Measurements from ENCODE around the gene ZAR1L.
"Not testable (repeated sequence)": the region's sequence is repeated elsewhere in the genome, so short reads cannot be mapped to it uniquely, and the experiment has no call there.

The ZAR1L gene

DNA sequence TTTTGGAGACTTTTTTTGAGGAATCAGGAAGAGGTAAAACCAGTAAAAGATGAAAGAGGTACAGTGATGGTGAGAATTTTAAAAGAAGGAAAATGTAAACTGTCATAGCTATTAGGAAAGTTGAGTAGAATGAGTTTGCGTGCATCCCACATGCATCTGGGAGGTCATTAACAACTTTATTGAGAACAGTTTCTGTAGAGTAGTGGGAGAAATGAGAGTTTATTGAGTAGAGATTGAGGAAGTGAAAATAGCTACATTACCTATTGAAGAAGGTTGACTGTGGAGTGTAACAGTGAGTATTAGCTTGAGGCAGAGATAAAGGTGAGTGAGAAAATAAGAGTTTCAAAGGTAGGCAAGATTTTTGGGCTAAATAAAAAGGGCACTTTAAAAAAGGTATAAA, 38.9 kb upstream of the ZAR1L start:
- Histone ChIP-seq H3K4me1 (ENCODE audit: control insufficient read depth, insufficient read depth, low read length) (no peaks in the 10 kb centered on the region), H3K27ac (ENCODE audit: extremely low read depth, low read depth, low read length) (no peak overlapping the region), H3K9me3 (ENCODE audit: control insufficient read depth, insufficient read depth, low read depth, low read length) (no peaks in the 10 kb centered on the region), H3K4me3 (ENCODE audit: low read depth, low read length) (no peak overlapping the region), H3K36me3 (ENCODE audit: control insufficient read depth in 2 of 2, insufficient read depth in 1 of 2, low read length in 2 of 2) (peaks cover 0 to 36% of the 10 kb centered on the region in 2 experiments; a peak in 2 of 3 replicates)
- ChIA-PET POLR2A (no interaction called here), CTCF (interaction anchor here (0.6 kb wide), 1 partner anchor 629 kb away, joined by 4 read pairs; no protein-coding TSS in a partner anchor)
- no peak for TF ChIP-seq ZNF19 (tag by site-specific recombination; IDR thresholded peaks at IDR 0.05; ENCODE audit: low read depth)
- TF ChIP-seq ZNF530 (tag by site-specific recombination; IDR thresholded peaks at IDR 0.05; ENCODE audit: low read depth): no peak
- TF ChIP-seq, protein P1, sequence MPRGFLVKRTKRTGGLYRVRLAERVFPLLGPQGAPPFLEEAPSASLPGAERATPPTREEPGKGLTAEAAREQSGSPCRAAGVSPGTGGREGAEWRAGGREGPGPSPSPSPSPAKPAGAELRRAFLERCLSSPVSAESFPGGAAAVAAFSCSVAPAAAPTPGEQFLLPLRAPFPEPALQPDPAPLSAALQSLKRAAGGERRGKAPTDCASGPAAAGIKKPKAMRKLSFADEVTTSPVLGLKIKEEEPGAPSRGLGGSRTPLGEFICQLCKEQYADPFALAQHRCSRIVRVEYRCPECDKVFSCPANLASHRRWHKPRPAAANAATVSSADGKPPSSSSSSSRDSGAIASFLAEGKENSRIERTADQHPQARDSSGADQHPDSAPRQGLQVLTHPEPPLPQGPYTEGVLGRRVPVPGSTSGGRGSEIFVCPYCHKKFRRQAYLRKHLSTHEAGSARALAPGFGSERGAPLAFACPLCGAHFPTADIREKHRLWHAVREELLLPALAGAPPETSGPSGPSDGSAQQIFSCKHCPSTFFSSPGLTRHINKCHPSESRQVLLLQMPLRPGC (tag by site-specific recombination; IDR thresholded peaks at IDR 0.05): no peak
- TF ChIP-seq ZNF10 (tag by site-specific recombination; IDR thresholded peaks at IDR 0.05): no peak
- TF ChIP-seq, protein P2, sequence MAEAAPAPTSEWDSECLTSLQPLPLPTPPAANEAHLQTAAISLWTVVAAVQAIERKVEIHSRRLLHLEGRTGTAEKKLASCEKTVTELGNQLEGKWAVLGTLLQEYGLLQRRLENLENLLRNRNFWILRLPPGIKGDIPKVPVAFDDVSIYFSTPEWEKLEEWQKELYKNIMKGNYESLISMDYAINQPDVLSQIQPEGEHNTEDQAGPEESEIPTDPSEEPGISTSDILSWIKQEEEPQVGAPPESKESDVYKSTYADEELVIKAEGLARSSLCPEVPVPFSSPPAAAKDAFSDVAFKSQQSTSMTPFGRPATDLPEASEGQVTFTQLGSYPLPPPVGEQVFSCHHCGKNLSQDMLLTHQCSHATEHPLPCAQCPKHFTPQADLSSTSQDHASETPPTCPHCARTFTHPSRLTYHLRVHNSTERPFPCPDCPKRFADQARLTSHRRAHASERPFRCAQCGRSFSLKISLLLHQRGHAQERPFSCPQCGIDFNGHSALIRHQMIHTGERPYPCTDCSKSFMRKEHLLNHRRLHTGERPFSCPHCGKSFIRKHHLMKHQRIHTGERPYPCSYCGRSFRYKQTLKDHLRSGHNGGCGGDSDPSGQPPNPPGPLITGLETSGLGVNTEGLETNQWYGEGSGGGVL (tag by site-specific recombination; IDR thresholded peaks at IDR 0.05): no peak
- TF ChIP-seq, protein P3, sequence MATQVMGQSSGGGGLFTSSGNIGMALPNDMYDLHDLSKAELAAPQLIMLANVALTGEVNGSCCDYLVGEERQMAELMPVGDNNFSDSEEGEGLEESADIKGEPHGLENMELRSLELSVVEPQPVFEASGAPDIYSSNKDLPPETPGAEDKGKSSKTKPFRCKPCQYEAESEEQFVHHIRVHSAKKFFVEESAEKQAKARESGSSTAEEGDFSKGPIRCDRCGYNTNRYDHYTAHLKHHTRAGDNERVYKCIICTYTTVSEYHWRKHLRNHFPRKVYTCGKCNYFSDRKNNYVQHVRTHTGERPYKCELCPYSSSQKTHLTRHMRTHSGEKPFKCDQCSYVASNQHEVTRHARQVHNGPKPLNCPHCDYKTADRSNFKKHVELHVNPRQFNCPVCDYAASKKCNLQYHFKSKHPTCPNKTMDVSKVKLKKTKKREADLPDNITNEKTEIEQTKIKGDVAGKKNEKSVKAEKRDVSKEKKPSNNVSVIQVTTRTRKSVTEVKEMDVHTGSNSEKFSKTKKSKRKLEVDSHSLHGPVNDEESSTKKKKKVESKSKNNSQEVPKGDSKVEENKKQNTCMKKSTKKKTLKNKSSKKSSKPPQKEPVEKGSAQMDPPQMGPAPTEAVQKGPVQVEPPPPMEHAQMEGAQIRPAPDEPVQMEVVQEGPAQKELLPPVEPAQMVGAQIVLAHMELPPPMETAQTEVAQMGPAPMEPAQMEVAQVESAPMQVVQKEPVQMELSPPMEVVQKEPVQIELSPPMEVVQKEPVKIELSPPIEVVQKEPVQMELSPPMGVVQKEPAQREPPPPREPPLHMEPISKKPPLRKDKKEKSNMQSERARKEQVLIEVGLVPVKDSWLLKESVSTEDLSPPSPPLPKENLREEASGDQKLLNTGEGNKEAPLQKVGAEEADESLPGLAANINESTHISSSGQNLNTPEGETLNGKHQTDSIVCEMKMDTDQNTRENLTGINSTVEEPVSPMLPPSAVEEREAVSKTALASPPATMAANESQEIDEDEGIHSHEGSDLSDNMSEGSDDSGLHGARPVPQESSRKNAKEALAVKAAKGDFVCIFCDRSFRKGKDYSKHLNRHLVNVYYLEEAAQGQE (tag by site-specific recombination; IDR thresholded peaks at IDR 0.05): no peak
- no peak for TF ChIP-seq ZFP3 (tag by site-specific recombination; IDR thresholded peaks at IDR 0.05; ENCODE audit: low read depth)
- TF ChIP-seq, protein P4, sequence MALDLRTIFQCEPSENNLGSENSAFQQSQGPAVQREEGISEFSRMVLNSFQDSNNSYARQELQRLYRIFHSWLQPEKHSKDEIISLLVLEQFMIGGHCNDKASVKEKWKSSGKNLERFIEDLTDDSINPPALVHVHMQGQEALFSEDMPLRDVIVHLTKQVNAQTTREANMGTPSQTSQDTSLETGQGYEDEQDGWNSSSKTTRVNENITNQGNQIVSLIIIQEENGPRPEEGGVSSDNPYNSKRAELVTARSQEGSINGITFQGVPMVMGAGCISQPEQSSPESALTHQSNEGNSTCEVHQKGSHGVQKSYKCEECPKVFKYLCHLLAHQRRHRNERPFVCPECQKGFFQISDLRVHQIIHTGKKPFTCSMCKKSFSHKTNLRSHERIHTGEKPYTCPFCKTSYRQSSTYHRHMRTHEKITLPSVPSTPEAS (tag by site-specific recombination; IDR thresholded peaks at IDR 0.05): no peak
- no peak for TF ChIP-seq ZNF600 (tag by site-specific recombination; IDR thresholded peaks at IDR 0.05)
- no peak for TF ChIP-seq ZNF658 (tag by site-specific recombination; IDR thresholded peaks at IDR 0.05)

DNA sequence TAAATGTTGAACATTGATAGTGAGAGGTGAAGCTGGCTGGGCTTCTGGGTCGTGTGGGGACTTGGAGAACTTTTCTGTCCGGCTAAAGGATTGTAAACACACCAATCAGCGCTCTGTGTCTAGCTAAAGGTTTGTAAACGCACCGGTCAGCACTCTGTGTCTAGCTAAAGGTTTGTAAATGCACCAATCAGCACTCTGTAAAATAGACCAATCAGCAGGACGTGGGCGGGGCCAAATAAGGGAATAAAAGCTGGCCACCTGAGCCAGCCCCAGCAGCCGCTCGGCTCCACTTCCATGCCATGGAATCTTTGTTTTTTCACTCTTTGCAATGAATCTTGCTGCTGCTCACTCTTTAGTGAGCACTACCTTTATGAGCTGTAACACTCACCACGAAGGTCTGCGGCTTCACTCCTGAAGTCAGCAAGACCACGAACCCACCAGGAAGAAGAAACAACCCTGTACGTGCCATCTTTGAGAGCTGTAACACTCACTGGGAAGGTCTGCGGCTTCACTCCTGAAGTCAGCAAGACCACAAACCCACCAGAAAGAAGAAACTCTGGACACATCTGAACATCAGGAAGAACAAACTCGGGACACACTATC, 35.8 kb upstream of the ZAR1L start:
- H3K4me1 ChIP-seq (ENCODE audit: control insufficient read depth, insufficient read depth, low read length); H3K9me3 ChIP-seq (ENCODE audit: control insufficient read depth, insufficient read depth, low read depth, low read length); H3K4me3 ChIP-seq (ENCODE audit: low read depth, low read length); POLR2A ChIA-PET; H3K27ac ChIP-seq (ENCODE audit: extremely low read depth, low read depth, low read length): not testable (repeated sequence)
- peaks cover 0 to 33% of the 10 kb centered on the region in 2 experiments; a peak in 2 of 3 replicates for H3K36me3 ChIP-seq (ENCODE audit: control insufficient read depth in 2 of 2, insufficient read depth in 1 of 2, low read length in 2 of 2)
- CTCF ChIA-PET: interaction anchor here (0.8 kb wide), 1 partner anchor 16 kb away, joined by 3 read pairs; no protein-coding TSS in a partner anchor

DNA sequence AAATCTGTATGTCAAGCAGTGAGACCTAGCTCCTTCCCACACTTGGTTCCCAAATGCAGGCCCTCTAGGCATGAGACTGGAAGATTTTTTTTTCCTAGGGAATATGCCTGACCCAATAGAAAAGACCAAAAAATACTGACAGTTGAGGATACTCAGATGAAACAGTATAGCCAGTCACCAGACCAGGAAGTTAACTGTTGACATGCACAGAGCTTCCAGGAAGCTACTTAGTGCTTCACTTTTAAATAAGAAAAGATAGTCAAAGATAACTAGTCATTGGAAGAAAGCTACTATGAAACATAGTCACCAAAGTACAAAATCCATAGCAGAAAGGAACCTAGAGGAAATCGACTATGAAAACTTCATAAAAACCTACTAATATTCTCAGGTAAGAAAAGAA, 32.5 kb upstream of the ZAR1L start:
- TF ChIP-seq ZNF623 (tag by site-specific recombination; IDR thresholded peaks at IDR 0.05) (no peak), REPIN1 (tag by site-specific recombination; IDR thresholded peaks at IDR 0.05; ENCODE audit: low read depth) (no peak), ZNF544 (tag by site-specific recombination; IDR thresholded peaks at IDR 0.05) (no peak), MEIS1 (CRISPR knock-in tag; IDR thresholded peaks at IDR 0.05; ENCODE audit: borderline replicate concordance) (no peak), PRDM1 (tag by site-specific recombination; IDR thresholded peaks at IDR 0.05) (no peak), ZNF629 (tag by site-specific recombination; IDR thresholded peaks at IDR 0.05) (no peak)
- TF ChIP-seq, protein P5, sequence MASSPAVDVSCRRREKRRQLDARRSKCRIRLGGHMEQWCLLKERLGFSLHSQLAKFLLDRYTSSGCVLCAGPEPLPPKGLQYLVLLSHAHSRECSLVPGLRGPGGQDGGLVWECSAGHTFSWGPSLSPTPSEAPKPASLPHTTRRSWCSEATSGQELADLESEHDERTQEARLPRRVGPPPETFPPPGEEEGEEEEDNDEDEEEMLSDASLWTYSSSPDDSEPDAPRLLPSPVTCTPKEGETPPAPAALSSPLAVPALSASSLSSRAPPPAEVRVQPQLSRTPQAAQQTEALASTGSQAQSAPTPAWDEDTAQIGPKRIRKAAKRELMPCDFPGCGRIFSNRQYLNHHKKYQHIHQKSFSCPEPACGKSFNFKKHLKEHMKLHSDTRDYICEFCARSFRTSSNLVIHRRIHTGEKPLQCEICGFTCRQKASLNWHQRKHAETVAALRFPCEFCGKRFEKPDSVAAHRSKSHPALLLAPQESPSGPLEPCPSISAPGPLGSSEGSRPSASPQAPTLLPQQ (tag by site-specific recombination; IDR thresholded peaks at IDR 0.05): no peak
- no peaks in the 10 kb centered on the region for H3K9me3 ChIP-seq (ENCODE audit: control insufficient read depth, insufficient read depth, low read depth, low read length)
- peaks cover 0 to 25% of the 10 kb centered on the region in 2 experiments; a peak in 2 of 3 replicates for H3K36me3 ChIP-seq (ENCODE audit: control insufficient read depth in 2 of 2, insufficient read depth in 1 of 2, low read length in 2 of 2)
- H3K4me3 ChIP-seq (ENCODE audit: low read depth, low read length): no peak overlapping the region
- H3K27ac ChIP-seq (ENCODE audit: extremely low read depth, low read depth, low read length): no peak overlapping the region
- CTCF ChIA-PET: no interaction called here
- H3K4me1 ChIP-seq (ENCODE audit: control insufficient read depth, insufficient read depth, low read length): no peaks in the 10 kb centered on the region
- POLR2A ChIA-PET: no interaction called here

Data from HEK293 (cell line).